ENCODE measurements around the gene THAP8.
A peak's percentile ranks its signal among the peaks of the same experiment; 100 is the strongest.
"Not testable (repeated sequence)": the region's sequence is repeated elsewhere in the genome, so short reads cannot be mapped to it uniquely, and the experiment has no call there.

The THAP8 gene

GRCh38 chr19:36068810-36069499 lies 14.9 kb upstream of the THAP8 start:
- ATAC-seq: not testable (repeated sequence)

GRCh38 chr19:36067681-36068080 lies 13.6 kb upstream of the THAP8 start:
- ATAC-seq (no peak), DNase-seq (no peak)

More at GRCh38 chr19:36068810-36069499, 14.9 kb upstream of the THAP8 start:
- not testable (repeated sequence) for DNase-seq

- no peak for DNase-seq
- ATAC-seq: no peak
Observed at GRCh38 chr19:36064826-36065225, 10.7 kb upstream of the THAP8 start.

GRCh38 chr19:36061367-36061766 lies 7.3 kb upstream of the THAP8 start:
- DNase-seq (no peak), ATAC-seq (no peak)

- no peak for ATAC-seq
- peak; percentile 17 for DNase-seq
Observed at GRCh38 chr19:36060430-36060829, 6.3 kb upstream of the THAP8 start.

GRCh38 chr19:36059180-36059910 lies 5.3 kb upstream of the THAP8 start:
- ATAC-seq: no peak
- DNase-seq: no peak

- DNase-seq (no peak), ATAC-seq (no peak)
Observed at GRCh38 chr19:36058481-36059179, 4.5 kb upstream of the THAP8 start.

- ATAC-seq: peak; percentile 82
- DNase-seq: peak; percentile 96
Observed at GRCh38 chr19:36054733-36055686, 925 bp upstream of the THAP8 start, which contains the start of gene WDR62. Gene WDR62, plus strand, starts transcription at chr19:36054897. Its CDS starts 75 bp downstream, at chr19:36054972.

GRCh38 chr19:36051637-36052036 lies 2.4 kb downstream of the THAP8 start:
- DNase-seq (no peak), ATAC-seq (no peak)

- ATAC-seq (no peak), DNase-seq (peak; percentile 10)
Observed at GRCh38 chr19:36051236-36051635, 2.8 kb downstream of the THAP8 start.

- no peak for DNase-seq
- no peak for ATAC-seq
Observed at GRCh38 chr19:36049080-36049698, 4.9 kb downstream of the THAP8 start.

- DNase-seq: no peak
- ATAC-seq: no peak
Observed at GRCh38 chr19:36047835-36048234, 6.2 kb downstream of the THAP8 start.

- ATAC-seq: no peak
- DNase-seq: no peak
Observed at GRCh38 chr19:36046443-36047050, 7.5 kb downstream of the THAP8 start.

GRCh38 chr19:36043952-36044351 lies 10.1 kb downstream of the THAP8 start:
- ATAC-seq: no peak
- DNase-seq: no peak

- DNase-seq: no peak
- no peak for ATAC-seq
Observed at GRCh38 chr19:36041831-36042230, 12.3 kb downstream of the THAP8 start.

GRCh38 chr19:36041092-36041491 lies 13.0 kb downstream of the THAP8 start:
- not testable (repeated sequence) for DNase-seq, ATAC-seq

- DNase-seq (no peak), ATAC-seq (no peak)
Observed at GRCh38 chr19:36040495-36040894, 13.6 kb downstream of the THAP8 start.

GRCh38 chr19:36032251-36033104 lies 21.6 kb downstream of the THAP8 start, which contains the start of gene CLIP3:
Gene CLIP3, minus strand, starts transcription at chr19:36032873. Its CDS starts 516 bp downstream, at chr19:36032357.
- no peak for ATAC-seq
- peak; percentile 58 for DNase-seq

- no peak for ATAC-seq
- DNase-seq: no peak
Observed at GRCh38 chr19:36031308-36031707, 22.8 kb downstream of the THAP8 start.

Measured in stimulated activated naive CD8-positive, alpha-beta T cell treated with anti-CD3 and anti-CD28 coated beads, Interleukin-15, Interleukin-2, amounts not matched to agents 100 U/mL and 50 U/mL, for 24 hours (primary cell).